Mesothelial cell of epicardium (in vitro differentiated cells): Measurements from ENCODE around the gene TAOK2. TPM values are rescaled to one million over a fixed set of nuclear protein-coding genes. Genes with fewer than 3 reads are reported as not detected.

ENCODE experiments used
- DNase-seq, 2 experiments: peaks; one replicate each; pipeline ENCODE4 v3.0.0; 2021; ENCODE audit warnings: low spot score in 2 of 2; ENCODE audit not compliant: unreplicated experiment in 2 of 2
- H3K27ac Mint-ChIP-seq: 2 replicates; pipeline ENCODE4 v1.8.0; 2021; ENCODE audit warnings: mixed read lengths
- H3K27me3 Mint-ChIP-seq: 2 replicates; pipeline ENCODE4 v1.8.0; 2021; ENCODE audit warnings: low read depth, mixed read lengths
- H3K36me3 Mint-ChIP-seq: 2 replicates; pipeline ENCODE4 v1.8.0; 2021; ENCODE audit warnings: mixed read lengths
- H3K4me1 Mint-ChIP-seq: 2 replicates; pipeline ENCODE4 v1.8.0; 2021; ENCODE audit warnings: mixed read lengths
- H3K4me3 Mint-ChIP-seq: 2 replicates; pipeline ENCODE4 v1.8.0; 2021; ENCODE audit warnings: mild to moderate bottlenecking, moderate library complexity, mixed read lengths
- H3K9me3 Mint-ChIP-seq: 2 replicates; pipeline ENCODE4 v1.8.0; 2021; ENCODE audit warnings: mixed read lengths
- total RNA-seq: library from RNA; stranded (reverse); gene quantifications from 3 replicates; pipeline ENCODE4 v1.2.1, GENCODE V29; 2021
- TF ChIP-seq, protein P1 (sequence below): fragments of 200-600 bp; sonication (generic); IDR thresholded peaks from one replicate; pipeline ENCODE4 v1.5.0; 2021; ENCODE audit warnings: antibody characterized with exemption; ENCODE audit not compliant: unreplicated experiment

Gene TAOK2
- total RNA-seq, 1 donor from 2014 or later = 51.3 TPM

GRCh38 chr16:30002614-30003346 is 29.1 kb downstream of the TAOK2 start:
- Mint-ChIP-seq H3K4me1 (no peaks in the 10 kb centered on the region), H3K27me3 (peaks cover 4% of the 10 kb centered on the region), H3K27ac (no peak overlapping the region), H3K9me3 (no peaks in the 10 kb centered on the region), H3K36me3 (peaks cover 7% of the 10 kb centered on the region), H3K4me3 (no peak overlapping the region)
- TF ChIP-seq, protein P1, sequence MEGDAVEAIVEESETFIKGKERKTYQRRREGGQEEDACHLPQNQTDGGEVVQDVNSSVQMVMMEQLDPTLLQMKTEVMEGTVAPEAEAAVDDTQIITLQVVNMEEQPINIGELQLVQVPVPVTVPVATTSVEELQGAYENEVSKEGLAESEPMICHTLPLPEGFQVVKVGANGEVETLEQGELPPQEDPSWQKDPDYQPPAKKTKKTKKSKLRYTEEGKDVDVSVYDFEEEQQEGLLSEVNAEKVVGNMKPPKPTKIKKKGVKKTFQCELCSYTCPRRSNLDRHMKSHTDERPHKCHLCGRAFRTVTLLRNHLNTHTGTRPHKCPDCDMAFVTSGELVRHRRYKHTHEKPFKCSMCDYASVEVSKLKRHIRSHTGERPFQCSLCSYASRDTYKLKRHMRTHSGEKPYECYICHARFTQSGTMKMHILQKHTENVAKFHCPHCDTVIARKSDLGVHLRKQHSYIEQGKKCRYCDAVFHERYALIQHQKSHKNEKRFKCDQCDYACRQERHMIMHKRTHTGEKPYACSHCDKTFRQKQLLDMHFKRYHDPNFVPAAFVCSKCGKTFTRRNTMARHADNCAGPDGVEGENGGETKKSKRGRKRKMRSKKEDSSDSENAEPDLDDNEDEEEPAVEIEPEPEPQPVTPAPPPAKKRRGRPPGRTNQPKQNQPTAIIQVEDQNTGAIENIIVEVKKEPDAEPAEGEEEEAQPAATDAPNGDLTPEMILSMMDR = no peak
- no peak for DNase-seq

GRCh38 chr16:30003670-30004423 is 30.2 kb downstream of the TAOK2 start:
- Mint-ChIP-seq H3K27me3 (peaks cover 13% of the 10 kb centered on the region), H3K27ac (no peak overlapping the region), H3K36me3 (peaks cover 7% of the 10 kb centered on the region), H3K9me3 (no peaks in the 10 kb centered on the region), H3K4me1 (no peaks in the 10 kb centered on the region), H3K4me3 (no peak overlapping the region)
- TF ChIP-seq, protein P1 = no peak
- DNase-seq = no peak

- TF ChIP-seq, protein P1 = no peak
- no peak for DNase-seq
- peaks cover 2% of the 10 kb centered on the region for H3K4me1 Mint-ChIP-seq
- no peak overlapping the region for H3K4me3 Mint-ChIP-seq
- no peak overlapping the region for H3K27ac Mint-ChIP-seq
- H3K9me3 Mint-ChIP-seq = no peaks in the 10 kb centered on the region
- H3K36me3 Mint-ChIP-seq = peaks cover 7% of the 10 kb centered on the region
- H3K27me3 Mint-ChIP-seq = peaks cover 19% of the 10 kb centered on the region
Observed at GRCh38 chr16:30004424-30004776, 30.7 kb downstream of the TAOK2 start.

- DNase-seq = no peak
- peaks cover 7% of the 10 kb centered on the region for H3K36me3 Mint-ChIP-seq
- no peak overlapping the region for H3K4me3 Mint-ChIP-seq
- no peak overlapping the region for H3K27ac Mint-ChIP-seq
- TF ChIP-seq, protein P1 = no peak
- H3K4me1 Mint-ChIP-seq = peaks cover 2% of the 10 kb centered on the region
- no peaks in the 10 kb centered on the region for H3K9me3 Mint-ChIP-seq
- H3K27me3 Mint-ChIP-seq = peaks cover 23% of the 10 kb centered on the region
Observed at GRCh38 chr16:30004811-30005242, 31.2 kb downstream of the TAOK2 start.

- peaks cover 5% of the 10 kb centered on the region for H3K4me1 Mint-ChIP-seq
- H3K27ac Mint-ChIP-seq = no peak overlapping the region
Observed at GRCh38 chr16:30005341-30006094, 31.9 kb downstream of the TAOK2 start.

More at GRCh38 chr16:30005341-30006094, 31.9 kb downstream of the TAOK2 start:
- Mint-ChIP-seq H3K9me3 (no peaks in the 10 kb centered on the region), H3K27me3 (peaks cover 29% of the 10 kb centered on the region), H3K36me3 (peaks cover 7% of the 10 kb centered on the region), H3K4me3 (no peak overlapping the region)
- DNase-seq = no peak
- TF ChIP-seq, protein P1 = peak; percentile 69
